Right atrium auricular region (tissue), 2 donors: Measurements from ENCODE around the gene UTP15. TPM values are rescaled to one million over a fixed set of nuclear protein-coding genes. Genes with fewer than 3 reads are reported as not detected.

Experiments
- DNase-seq: peaks from one replicate; pipeline ENCODE4 v3.0.0-alpha.2; 2019; ENCODE audit warnings: low spot score
- H3K27ac ChIP-seq, 2 donors: fragments of 200-600 bp; sonication (generic); 1 replicate in 1 of 2; 2 replicates in 1 of 2; pipeline ENCODE4 v1.5.1; 2016 to 2019
- H3K27me3 ChIP-seq, 2 donors: fragments of 200-600 bp; sonication (generic); one replicate each; pipeline versions ENCODE4 v1.5.1 to v1.6.0; 2017 to 2019
- H3K36me3 ChIP-seq: fragments of 200-600 bp; sonication (generic); one replicate; pipeline ENCODE4 v1.5.1; 2016
- H3K4me1 ChIP-seq, 2 donors: fragments of 200-600 bp; sonication (generic); one replicate each; pipeline versions ENCODE4 v1.5.1 to v1.6.0; 2017 to 2019
- H3K4me3 ChIP-seq, 2 donors: fragments of 200-600 bp; sonication (generic); 1 replicate in 1 of 2; 2 replicates in 1 of 2; pipeline ENCODE4 v1.5.1; 2017 to 2019; ENCODE audit warnings: mild to moderate bottlenecking in 1 of 2, moderate library complexity in 1 of 2
- H3K9me3 ChIP-seq, 2 donors: fragments of 200-600 bp; sonication (generic); one replicate each; pipeline ENCODE4 v1.5.1; 2019
- CTCF ChIP-seq, 2 donors: fragments of 200-600 bp; sonication (generic); IDR thresholded peaks; one replicate each; pipeline ENCODE4 v1.5.1; 2019; ENCODE audit warnings: antibody characterized with exemption in 2 of 2
- total RNA-seq, 2 donors: library from RNA; depleted of rRNA; stranded (reverse); fragments of >200 nt; gene quantifications; one replicate each; pipeline ENCODE4 v1.1.0, GENCODE V29; 2016

Gene UTP15
- total RNA-seq, 2 donors from 2014 or later = 6.6 to 8.7 TPM

GRCh38 chr5:73607228-73607627 lies 41.7 kb downstream of the UTP15 start:
- H3K27me3 ChIP-seq = no peaks in the 10 kb centered on the region

GRCh38 chr5:73612799-73613198 lies 47.3 kb downstream of the UTP15 start:
- H3K27me3 ChIP-seq = no peaks in the 10 kb centered on the region
- no peak for DNase-seq
- H3K36me3 ChIP-seq = no peaks in the 10 kb centered on the region
- H3K4me1 ChIP-seq = no peaks in the 10 kb centered on the region
- H3K9me3 ChIP-seq = no peaks in the 10 kb centered on the region
- H3K4me3 ChIP-seq = no peak overlapping the region
- TF ChIP-seq CTCF (IDR thresholded peaks at IDR 0.05) = no peak
- H3K27ac ChIP-seq = no peak overlapping the region

More at GRCh38 chr5:73607228-73607627, 41.7 kb downstream of the UTP15 start:
- Histone ChIP-seq H3K4me3 (no peak overlapping the region), H3K4me1 (no peaks in the 10 kb centered on the region), H3K36me3 (no peaks in the 10 kb centered on the region), H3K9me3 (no peaks in the 10 kb centered on the region), H3K27ac (no peak overlapping the region)
- TF ChIP-seq CTCF (IDR thresholded peaks at IDR 0.05) = no peak
- no peak for DNase-seq

GRCh38 chr5:73615085-73615484 lies 49.5 kb downstream of the UTP15 start:
- TF ChIP-seq CTCF (IDR thresholded peaks at IDR 0.05) = no peak
- no peaks in the 10 kb centered on the region for H3K36me3 ChIP-seq
- H3K27me3 ChIP-seq = no peaks in the 10 kb centered on the region
- no peaks in the 10 kb centered on the region for H3K9me3 ChIP-seq
- H3K4me1 ChIP-seq = no peaks in the 10 kb centered on the region
- H3K27ac ChIP-seq = no peak overlapping the region
- H3K4me3 ChIP-seq = no peak overlapping the region
- no peak for DNase-seq

- Histone ChIP-seq H3K4me1 (no peaks in the 10 kb centered on the region), H3K27me3 (no peaks in the 10 kb centered on the region), H3K4me3 (no peak overlapping the region), H3K36me3 (no peaks in the 10 kb centered on the region), H3K27ac (no peak overlapping the region), H3K9me3 (no peaks in the 10 kb centered on the region)
- TF ChIP-seq CTCF (IDR thresholded peaks at IDR 0.05) = no peak
- no peak for DNase-seq
Observed at GRCh38 chr5:73615947-73616346, 50.4 kb downstream of the UTP15 start.

GRCh38 chr5:73617510-73618279 lies 52.2 kb downstream of the UTP15 start:
- Histone ChIP-seq H3K27ac (no peak overlapping the region), H3K4me3 (no peak overlapping the region), H3K4me1 (no peaks in the 10 kb centered on the region), H3K27me3 (no peaks in the 10 kb centered on the region), H3K9me3 (no peaks in the 10 kb centered on the region), H3K36me3 (no peaks in the 10 kb centered on the region)
- TF ChIP-seq CTCF (IDR thresholded peaks at IDR 0.05) = no peak
- DNase-seq = no peak
